ENCODE results near the gene FAM20A. TPM values are rescaled to one million over a fixed set of nuclear protein-coding genes. Genes with fewer than 3 reads are reported as not detected.

FAM20A gene
- total RNA-seq, 1 experiment from 2014 or later = not detected

DNA sequence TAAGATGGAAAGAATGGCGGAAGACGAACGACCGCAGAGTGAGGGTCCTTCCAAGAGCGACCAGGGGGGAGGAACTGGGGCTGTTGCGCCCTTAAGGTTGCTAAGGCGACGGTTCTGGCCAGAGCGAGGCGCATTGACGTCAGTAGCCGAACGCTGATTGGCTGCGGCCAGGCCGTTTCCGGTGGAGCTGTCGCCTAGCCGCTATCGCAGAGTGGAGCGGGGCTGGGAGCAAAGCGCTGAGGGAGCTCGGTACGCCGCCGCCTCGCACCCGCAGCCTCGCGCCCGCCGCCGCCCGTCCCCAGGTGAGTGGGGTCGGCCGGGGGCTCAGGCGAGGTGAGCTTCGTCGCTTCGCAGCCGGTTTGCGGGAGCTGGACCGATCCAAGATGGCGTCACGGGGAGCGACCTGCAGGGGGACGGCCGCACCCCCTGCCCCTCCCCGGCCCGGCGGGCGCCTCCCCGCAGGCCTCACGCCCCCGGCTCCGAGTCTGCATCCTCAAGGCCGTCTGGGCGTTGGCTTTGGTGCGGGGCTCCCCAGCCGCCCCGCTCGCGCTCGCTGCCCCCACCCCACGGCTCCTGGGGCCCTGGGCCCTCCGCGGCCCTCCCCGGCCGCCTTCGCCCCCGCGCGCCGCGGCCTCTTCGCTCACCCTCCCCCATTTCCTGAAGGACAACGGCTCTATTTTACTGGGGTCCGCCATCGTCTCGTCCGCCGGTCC is 88.8 kb downstream of the FAM20A start, which contains the start of gene PRKAR1A:
PRKAR1A (plus strand) TSS at position 184 of the 713 bp plus-strand sequence. CDS start 2,970 bp downstream, outside the sequence.
- Histone ChIP-seq H3K4me3 (replicated peaks in 1 of 2; ENCODE audit: low read depth in 1 of 2, low read length in 2 of 2) (peak within 1 kb of the TSS; percentile 85 to 88), H3K9me2 (ENCODE audit: insufficient read depth) (no peaks in the 10 kb centered on the region), H3K9ac (ENCODE audit: low read length) (peak within 1 kb of the TSS; percentile 85), H3K36me3 (ENCODE audit: control insufficient read depth in 1 of 2, insufficient read depth in 2 of 2, low read length in 2 of 2) (peaks cover 21 to 22% of the 10 kb centered on the region in 2 experiments), H4K20me1 (ENCODE audit: insufficient read depth) (0 out of 2 replicates have a peak, but pooled peaks cover 4% of the 10 kb centered on the region), H3K27ac (ENCODE audit: low read depth, low read length) (peak within 1 kb of the TSS; percentile 86), H3K4me2 (ENCODE audit: low read length) (peak within 1 kb of the TSS; percentile 84), H3K4me1 (ENCODE audit: control insufficient read depth in 1 of 2, insufficient read depth in 2 of 2, low read length in 2 of 2) (peaks cover 15 to 35% of the 10 kb centered on the region in 2 experiments), H2AFZ (ENCODE audit: low read depth, low read length, poor library complexity, severe bottlenecking) (peak within 1 kb of the TSS; percentile 76), H3K27me3 (ENCODE audit: insufficient read depth, low read length) (no peaks in the 10 kb centered on the region), H3K9me3 (ENCODE audit: control insufficient read depth in 1 of 2, insufficient read depth in 1 of 2, low read depth in 1 of 2, low read length in 2 of 2) (no peaks in the 10 kb centered on the region), H3K79me2 (ENCODE audit: insufficient read depth, low read length) (peaks cover 48% of the 10 kb centered on the region)
- RAD21 ChIA-PET (ENCODE audit: low non-redundant PET in 1 of 2, low total read pairs in 2 of 2, uncharacterized antibody in 2 of 2, unreplicated experiment in 2 of 2) = no interaction called here
- CTCF ChIA-PET = interaction anchor here (0.8 to 1.4 kb wide), 4 partner anchors 13 to 570 kb away, joined by 3 read pairs; no protein-coding TSS in a partner anchor
- POLR2A ChIA-PET = interaction anchor here (0.8 to 2.4 kb wide), 5 partner anchors 9 to 30 kb away, joined by 3 to 9 read pairs (median 3); no protein-coding TSS in a partner anchor
- DNase-seq (ENCODE audit: low read depth, low spot score) (peak; percentile 94), ATAC-seq (peak; percentile 86)
- TF ChIP-seq JUND (IDR thresholded peaks at IDR 0.05) (no peak), SP1 (IDR thresholded peaks at IDR 0.05; ENCODE audit: low read depth) (peak; percentile 89), ELF1 (IDR thresholded peaks at IDR 0.05; ENCODE audit: borderline replicate concordance, low read depth) (no peak), EZH2phosphoT487 (IDR thresholded peaks at IDR 0.05; ENCODE audit: borderline replicate concordance) (no peak), EGR1 (IDR thresholded peaks at IDR 0.05; ENCODE audit: low read depth) (peak; percentile 60; the same call in 1 of the 2 replicates), ZNF274 (IDR thresholded peaks at IDR 0.05; ENCODE audit: low read depth, low read length) (no peak), YY1 (IDR thresholded peaks at IDR 0.05; ENCODE audit: extremely low read depth, insufficient replicate concordance, low read depth, low read length) (peak; percentile 92), CBX3 (IDR thresholded peaks at IDR 0.05; ENCODE audit: low read depth) (no peak), POLR2A (IDR thresholded peaks at IDR 0.05; ENCODE audit: borderline replicate concordance, extremely low read depth, insufficient read depth, insufficient read length) (peak; percentile 37), CEBPB (IDR thresholded peaks at IDR 0.05; ENCODE audit: low read depth) (no peak), FOSL1 (IDR thresholded peaks at IDR 0.05; ENCODE audit: low read depth) (no peak), SIN3A (IDR thresholded peaks at IDR 0.05; ENCODE audit: low read depth) (peak; percentile 41), RAD21 (IDR thresholded peaks at IDR 0.05; ENCODE audit: low read depth) (no peak), ZFX (IDR thresholded peaks at IDR 0.05) (peak; percentile 94), EZH2 (IDR thresholded peaks at IDR 0.05) (no peak), POLR2AphosphoS5 (IDR thresholded peaks at IDR 0.05; ENCODE audit: low read depth, low read length) (peak; percentile 95)
- TF ChIP-seq, protein P1, sequence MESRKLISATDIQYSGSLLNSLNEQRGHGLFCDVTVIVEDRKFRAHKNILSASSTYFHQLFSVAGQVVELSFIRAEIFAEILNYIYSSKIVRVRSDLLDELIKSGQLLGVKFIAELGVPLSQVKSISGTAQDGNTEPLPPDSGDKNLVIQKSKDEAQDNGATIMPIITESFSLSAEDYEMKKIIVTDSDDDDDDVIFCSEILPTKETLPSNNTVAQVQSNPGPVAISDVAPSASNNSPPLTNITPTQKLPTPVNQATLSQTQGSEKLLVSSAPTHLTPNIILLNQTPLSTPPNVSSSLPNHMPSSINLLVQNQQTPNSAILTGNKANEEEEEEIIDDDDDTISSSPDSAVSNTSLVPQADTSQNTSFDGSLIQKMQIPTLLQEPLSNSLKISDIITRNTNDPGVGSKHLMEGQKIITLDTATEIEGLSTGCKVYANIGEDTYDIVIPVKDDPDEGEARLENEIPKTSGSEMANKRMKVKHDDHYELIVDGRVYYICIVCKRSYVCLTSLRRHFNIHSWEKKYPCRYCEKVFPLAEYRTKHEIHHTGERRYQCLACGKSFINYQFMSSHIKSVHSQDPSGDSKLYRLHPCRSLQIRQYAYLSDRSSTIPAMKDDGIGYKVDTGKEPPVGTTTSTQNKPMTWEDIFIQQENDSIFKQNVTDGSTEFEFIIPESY (IDR thresholded peaks at IDR 0.05; ENCODE audit: extremely low read depth, insufficient replicate concordance, low read length) = no peak
- TF ChIP-seq, protein P2, sequence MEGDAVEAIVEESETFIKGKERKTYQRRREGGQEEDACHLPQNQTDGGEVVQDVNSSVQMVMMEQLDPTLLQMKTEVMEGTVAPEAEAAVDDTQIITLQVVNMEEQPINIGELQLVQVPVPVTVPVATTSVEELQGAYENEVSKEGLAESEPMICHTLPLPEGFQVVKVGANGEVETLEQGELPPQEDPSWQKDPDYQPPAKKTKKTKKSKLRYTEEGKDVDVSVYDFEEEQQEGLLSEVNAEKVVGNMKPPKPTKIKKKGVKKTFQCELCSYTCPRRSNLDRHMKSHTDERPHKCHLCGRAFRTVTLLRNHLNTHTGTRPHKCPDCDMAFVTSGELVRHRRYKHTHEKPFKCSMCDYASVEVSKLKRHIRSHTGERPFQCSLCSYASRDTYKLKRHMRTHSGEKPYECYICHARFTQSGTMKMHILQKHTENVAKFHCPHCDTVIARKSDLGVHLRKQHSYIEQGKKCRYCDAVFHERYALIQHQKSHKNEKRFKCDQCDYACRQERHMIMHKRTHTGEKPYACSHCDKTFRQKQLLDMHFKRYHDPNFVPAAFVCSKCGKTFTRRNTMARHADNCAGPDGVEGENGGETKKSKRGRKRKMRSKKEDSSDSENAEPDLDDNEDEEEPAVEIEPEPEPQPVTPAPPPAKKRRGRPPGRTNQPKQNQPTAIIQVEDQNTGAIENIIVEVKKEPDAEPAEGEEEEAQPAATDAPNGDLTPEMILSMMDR (IDR thresholded peaks at IDR 0.05 in 2 of 3, conservative IDR thresholded peaks at IDR 0.05 in 1 of 3; ENCODE audit: borderline replicate concordance in 1 of 3, insufficient read depth in 1 of 3, low read depth in 2 of 3, low read length in 2 of 3) = no peak
- TF ChIP-seq, protein P3, sequence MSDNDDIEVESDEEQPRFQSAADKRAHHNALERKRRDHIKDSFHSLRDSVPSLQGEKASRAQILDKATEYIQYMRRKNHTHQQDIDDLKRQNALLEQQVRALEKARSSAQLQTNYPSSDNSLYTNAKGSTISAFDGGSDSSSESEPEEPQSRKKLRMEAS (IDR thresholded peaks at IDR 0.05) = peak; percentile 69
- intact Hi-C loops (cut with micrococcal nuclease) = no loop called here
- no TSS peak for BruUV-seq (replicated peaks)

All from HCT116 (cell line).